T-cell (primary cell): ENCODE data around the gene GPRIN3. TPM values are rescaled to one million over a fixed set of nuclear protein-coding genes. Genes with fewer than 3 reads are reported as not detected.

Experiments
- ATAC-seq, 4 experiments: fragments of 200-7000 bp in 3 of 4; fragments of 150-1000 bp in 1 of 4; cut with Tn5 transposase; replicated peaks in 1 of 4; 1 replicate in 3 of 4; 2 replicates in 1 of 4; pipeline ENCODE4 v1.10.0; 2021; ENCODE audit warnings: moderate library complexity in 3 of 4, mild to moderate bottlenecking in 2 of 4, moderate number of reproducible peaks in 1 of 4
- CTCF ChIA-PET, 2 donors: fragments of 300-600 bp; sonication (Branson Sonifier 250); formaldehyde crosslinking; loops; one replicate each; lab custom pipeline; 2022; ENCODE audit warnings: antibody characterized with exemption in 2 of 2; lab: Charles Lee
- POLR2A ChIA-PET, 2 donors: fragments of 300-600 bp; sonication (Branson Sonifier 250); formaldehyde crosslinking; loops; one replicate each; lab custom pipeline; 2022; ENCODE audit warnings: antibody characterized with exemption in 2 of 2; lab: Charles Lee
- DNase-seq, 35 experiments: peaks; one replicate each; pipeline versions ENCODE4 v3.0.0 to v3.0.0-alpha.2; 2013 to 2023
- H3K27ac ChIP-seq: one replicate; pipeline ENCODE4 v1.5.1; 2013; ENCODE audit warnings: low read length
- H3K27me3 ChIP-seq, 2 experiments: replicated peaks in 1 of 2; 1 replicate in 1 of 2; 2 replicates in 1 of 2; pipeline versions ENCODE4 v1.6.1 to v1.7.0; 2013; ENCODE audit warnings: low read length in 1 of 2, mixed read lengths in 1 of 2; ENCODE audit not compliant: control insufficient read depth in 2 of 2, insufficient read depth in 2 of 2; ENCODE audit errors: extremely low read depth in 1 of 2
- H3K36me3 ChIP-seq, 2 donors: 1 replicate in 1 of 2; 2 replicates in 1 of 2; pipeline versions ENCODE4 v1.6.1 to v1.7.0; 2013; ENCODE audit warnings: low read length in 1 of 2; ENCODE audit not compliant: control insufficient read depth in 2 of 2, insufficient read depth in 1 of 2; ENCODE audit errors: extremely low read depth in 1 of 2
- H3K4me1 ChIP-seq, 2 experiments: 1 replicate in 1 of 2; 2 replicates in 1 of 2; pipeline versions ENCODE4 v1.6.1 to v1.7.0; 2013; ENCODE audit warnings: low read length in 2 of 2, mixed read lengths in 1 of 2; ENCODE audit not compliant: insufficient read depth in 2 of 2, control insufficient read depth in 1 of 2; ENCODE audit errors: extremely low read depth in 1 of 2
- H3K4me3 ChIP-seq, 2 donors: 1 replicate in 1 of 2; 2 replicates in 1 of 2; pipeline versions ENCODE4 v1.5.1 to v1.7.0; 2013; ENCODE audit warnings: mild to moderate bottlenecking in 2 of 2, low read length in 1 of 2, moderate library complexity in 1 of 2; ENCODE audit not compliant: control insufficient read depth in 1 of 2; ENCODE audit errors: extremely low read depth in 1 of 2
- H3K9me3 ChIP-seq: 2 replicates; pipeline ENCODE4 v1.7.0; 2013
- H3K27ac Mint-ChIP-seq, 2 donors: one replicate each; pipeline ENCODE4 v1.8.0; 2020 to 2021; ENCODE audit warnings: mild to moderate bottlenecking in 2 of 2, mixed read lengths in 2 of 2
- H3K27me3 Mint-ChIP-seq, 2 donors: one replicate each; pipeline ENCODE4 v1.8.0; 2021 to 2022; ENCODE audit warnings: mixed read lengths in 2 of 2
- H3K36me3 Mint-ChIP-seq: one replicate; pipeline ENCODE4 v1.8.0; 2021; ENCODE audit warnings: mixed read lengths
- H3K4me1 Mint-ChIP-seq, 3 donors: one replicate each; pipeline ENCODE4 v1.8.0; 2020 to 2022; ENCODE audit warnings: mixed read lengths in 3 of 3, mild to moderate bottlenecking in 1 of 3
- H3K4me3 Mint-ChIP-seq, 3 donors: one replicate each; pipeline ENCODE4 v1.8.0; 2020 to 2022; ENCODE audit warnings: mild to moderate bottlenecking in 3 of 3, mixed read lengths in 3 of 3, moderate library complexity in 3 of 3
- H3K9me3 Mint-ChIP-seq, 3 donors: one replicate each; pipeline ENCODE4 v1.8.0; 2020 to 2022; ENCODE audit warnings: mixed read lengths in 3 of 3
- WGBS: methylation state at CpG from one replicate; pipeline ENCODE4 v1.1.5; 2013; ENCODE audit warnings: missing lambda C conversion rate; ENCODE audit not compliant: insufficient coverage; 5-methylcytosine and 5-hydroxymethylcytosine counted together
- total RNA-seq, 35 experiments: library from RNA in 6 of 35; stranded (reverse) in 6 of 35; fragments of 120-200 nt in 1 of 35; gene quantifications; one replicate each; pipeline versions ENCODE4 v1.2.1 to v1.2.4 and lab custom pipeline; 2013 to 2026

The GPRIN3 gene
- total RNA-seq, 5 donors from 2014 or later (not counting 1 experiment from before 2014, with no cell fraction given): 17.4 to 56.1 (median 23.0) TPM

DNA sequence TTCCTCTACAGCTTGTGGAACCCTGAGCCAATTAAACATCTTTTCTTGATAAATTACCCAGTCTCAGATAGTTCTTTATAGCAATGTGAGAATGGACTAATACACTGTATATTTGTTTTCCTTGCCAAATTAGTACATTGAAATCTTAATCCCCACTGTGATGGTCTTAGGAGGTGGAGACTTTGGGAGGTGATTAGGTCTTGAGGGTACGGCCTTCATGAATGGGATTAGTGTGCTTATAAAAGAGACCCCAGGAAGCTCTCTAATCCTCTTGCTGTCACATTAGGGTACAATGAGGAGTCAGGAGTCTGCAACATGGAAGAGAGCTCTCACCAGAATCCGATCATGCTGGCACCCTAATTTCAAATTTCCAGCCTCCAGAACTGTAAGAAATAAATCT is 109.7 kb downstream of the GPRIN3 start:
- Histone ChIP-seq H3K27me3 (peaks cover 0 to 2% of the 10 kb centered on the region in 2 experiments), H3K27ac (no peak overlapping the region), H3K36me3 (no peaks in the 10 kb centered on the region), H3K4me3 (no peak overlapping the region), H3K4me1 (no peaks in the 10 kb centered on the region), H3K9me3 (no peaks in the 10 kb centered on the region)
- ChIA-PET POLR2A (no interaction called here), CTCF (no interaction called here)
- H3K36me3 Mint-ChIP-seq: no peaks in the 10 kb centered on the region
- H3K9me3 Mint-ChIP-seq: no peaks in the 10 kb centered on the region
- no peak overlapping the region for H3K27ac Mint-ChIP-seq
- no peaks in the 10 kb centered on the region for H3K4me1 Mint-ChIP-seq
- no peak overlapping the region for H3K4me3 Mint-ChIP-seq
- ATAC-seq (no peak), DNase-seq (no peak)
- H3K27me3 Mint-ChIP-seq: peaks cover 3 to 5% of the 10 kb centered on the region in 2 donors
- WGBS: no CpG with 5 or more reads among the region's 2 CpGs

DNA sequence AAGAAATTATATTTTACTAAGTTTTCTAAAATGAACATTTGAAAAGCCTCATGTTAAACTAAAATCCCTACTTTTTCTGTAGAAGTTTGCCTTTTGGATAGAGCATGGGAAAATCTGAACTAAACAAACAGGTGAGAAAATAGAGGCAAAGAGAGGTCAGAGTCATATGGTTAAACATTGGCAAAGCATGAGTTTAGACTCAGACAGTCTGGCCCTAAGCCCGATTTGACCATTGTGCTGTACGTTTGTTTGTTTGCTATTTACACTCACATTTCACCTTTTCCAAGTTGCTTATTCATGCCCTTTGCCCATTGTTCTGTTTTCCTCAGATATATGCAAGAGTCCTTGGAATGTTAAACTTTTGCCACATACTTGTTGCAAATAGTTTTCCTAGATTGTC is 110.9 kb downstream of the GPRIN3 start:
- POLR2A ChIA-PET: no interaction called here
- Mint-ChIP-seq H3K36me3 (no peaks in the 10 kb centered on the region), H3K9me3 (no peaks in the 10 kb centered on the region), H3K27ac (no peak overlapping the region), H3K27me3 (peaks cover 3 to 5% of the 10 kb centered on the region in 2 donors), H3K4me1 (no peaks in the 10 kb centered on the region), H3K4me3 (no peak overlapping the region)
- CTCF ChIA-PET: no interaction called here
- Histone ChIP-seq H3K4me3 (no peak overlapping the region), H3K27ac (no peak overlapping the region), H3K4me1 (no peaks in the 10 kb centered on the region), H3K36me3 (no peaks in the 10 kb centered on the region), H3K27me3 (peaks cover 0 to 5% of the 10 kb centered on the region in 2 experiments), H3K9me3 (no peaks in the 10 kb centered on the region)
- WGBS: no CpG with 5 or more reads among the region's 2 CpGs
- DNase-seq: no peak
- no peak for ATAC-seq

DNA sequence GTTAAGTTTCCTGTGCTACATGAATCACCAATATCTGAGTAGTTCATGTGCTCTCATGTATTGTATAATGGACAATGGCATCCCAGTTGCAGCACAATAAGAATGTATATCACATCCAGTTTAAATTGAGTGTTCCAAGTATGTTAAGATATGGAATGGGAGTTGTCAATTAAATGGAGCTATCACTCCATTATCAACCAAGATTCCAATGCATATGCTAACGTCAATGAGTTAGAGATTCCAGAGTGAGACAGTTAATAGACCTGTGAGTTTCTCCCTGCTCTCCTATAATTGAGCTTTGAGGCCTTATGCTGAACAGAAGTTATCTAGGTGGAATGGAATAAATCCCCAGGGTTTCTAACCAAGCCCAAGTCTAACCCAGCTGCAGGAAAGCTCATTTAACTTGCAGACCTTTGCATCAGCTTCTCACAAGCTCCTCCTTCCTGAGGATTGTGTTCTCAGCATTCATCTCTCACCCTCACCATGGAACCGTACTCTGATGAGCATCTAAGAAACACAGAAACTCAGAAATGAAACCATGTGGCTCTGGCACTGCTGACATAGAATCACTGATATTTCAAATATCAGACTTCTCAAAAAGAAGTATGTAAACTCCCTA is 111.4 kb downstream of the GPRIN3 start:
- no peak for ATAC-seq

DNA sequence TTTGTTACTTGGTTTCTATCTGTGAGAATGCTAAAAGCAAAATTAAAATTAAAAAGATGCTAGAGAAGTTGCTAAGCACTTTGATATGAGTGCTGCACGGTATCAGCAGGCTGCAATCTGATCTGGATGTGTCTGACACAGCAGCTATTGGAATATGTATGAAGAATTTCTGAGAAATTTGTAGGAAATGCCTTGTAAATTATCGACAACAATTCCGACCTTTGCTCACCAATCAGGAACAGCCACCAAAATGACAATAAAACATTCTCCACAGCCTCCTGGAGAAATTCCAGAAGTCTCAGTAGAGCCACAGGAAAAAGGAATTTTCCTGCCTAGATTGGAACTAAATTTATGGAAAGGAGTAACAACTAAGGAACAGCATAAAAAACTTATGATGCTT is 113.8 kb downstream of the GPRIN3 start:
- peaks cover 0 to 8% of the 10 kb centered on the region in 2 experiments for H3K27me3 ChIP-seq
- no peak overlapping the region for H3K4me3 ChIP-seq
- H3K9me3 ChIP-seq: no peaks in the 10 kb centered on the region
- no peaks in the 10 kb centered on the region for H3K36me3 Mint-ChIP-seq
- ChIA-PET POLR2A (interaction anchor here in 1 of 2 donors (0.7 kb wide), 1 partner anchor 429 kb away, joined by 4 read pairs; no protein-coding TSS in a partner anchor), CTCF (no interaction called here)
- WGBS: 33% methylated on average over 1 of the region's 3 CpGs
- no peak overlapping the region for H3K27ac ChIP-seq
- peaks cover 18 to 23% of the 10 kb centered on the region in 2 donors for H3K27me3 Mint-ChIP-seq
- no peak overlapping the region for H3K4me3 Mint-ChIP-seq
- H3K4me1 ChIP-seq: no peaks in the 10 kb centered on the region
- ATAC-seq (no peak), DNase-seq (no peak)
- H3K9me3 Mint-ChIP-seq: no peaks in the 10 kb centered on the region
- no peak overlapping the region for H3K27ac Mint-ChIP-seq
- no peaks in the 10 kb centered on the region for H3K4me1 Mint-ChIP-seq
- H3K36me3 ChIP-seq: no peaks in the 10 kb centered on the region

More for the DNA sequence above, 111.4 kb downstream of the GPRIN3 start:
- ChIA-PET CTCF (interaction anchor here in 1 of 2 donors (0.6 kb wide), 1 partner anchor 29 kb away, joined by 3 read pairs; no protein-coding TSS in a partner anchor), POLR2A (no interaction called here)
- Histone ChIP-seq H3K9me3 (no peaks in the 10 kb centered on the region), H3K27me3 (peaks cover 0 to 8% of the 10 kb centered on the region in 2 experiments), H3K4me3 (no peak overlapping the region), H3K4me1 (no peaks in the 10 kb centered on the region), H3K36me3 (no peaks in the 10 kb centered on the region), H3K27ac (no peak overlapping the region)
- no peaks in the 10 kb centered on the region for H3K4me1 Mint-ChIP-seq
- H3K4me3 Mint-ChIP-seq: no peak overlapping the region
- H3K27ac Mint-ChIP-seq: no peak overlapping the region
- DNase-seq: no peak
- 71% methylated on average over 1 of the region's 2 CpGs for WGBS
- no peaks in the 10 kb centered on the region for H3K9me3 Mint-ChIP-seq
- no peaks in the 10 kb centered on the region for H3K36me3 Mint-ChIP-seq
- peaks cover 3 to 6% of the 10 kb centered on the region in 2 donors for H3K27me3 Mint-ChIP-seq

Other genes with a start within 250 kb of the GPRIN3 start
- gene TIGD2, start 196.3 kb downstream of the GPRIN3 start, total RNA-seq: 1 to 10 TPM; 3.8 to 6.7 (median 5.2) TPM